Stimulated activated CD4-positive, alpha-beta T cell treated with anti-CD3 and anti-CD28 coated beads, TNF-alpha, amount 100 ng/mL, for 1 hour (primary cell): Measurements from ENCODE around the gene DBF4.
"Not testable (repeated sequence)": the region's sequence is repeated elsewhere in the genome, so short reads cannot be mapped to it uniquely, and the experiment has no call there.

Experiments used
- DNase-seq, 3 donors: peaks; one replicate each; pipeline ENCODE4 v3.0.0-alpha.2; 2020; ENCODE audit warnings: low read depth in 3 of 3, low spot score in 1 of 3

The DBF4 gene

GRCh38 chr7:87876040-87876868, at the start of gene DBF4, which contains the start of gene SLC25A40:
DBF4 (plus strand) TSS chr7:87876493; CDS start chr7:87876733, 240 bp downstream.
SLC25A40 (minus strand) TSS chr7:87876360; CDS start chr7:87858727, 17,633 bp downstream.
- peak; percentile 74 to 94 (median 89) for DNase-seq

- DNase-seq, result not testable (repeated sequence)
These were observed 47.9 kb upstream of the DBF4 start for GRCh38 chr7:87828383-87828782.

- DNase-seq, result no peak
These were observed 45.2 kb upstream of the DBF4 start for GRCh38 chr7:87831097-87831496.

- DNase-seq, result no peak
These were observed 43.2 kb upstream of the DBF4 start for GRCh38 chr7:87833130-87833529.

GRCh38 chr7:87837597-87837996, 38.7 kb upstream of the DBF4 start:
- no peak for DNase-seq

GRCh38 chr7:87850836-87851593, 25.3 kb upstream of the DBF4 start:
- DNase-seq, result no peak

GRCh38 chr7:87852306-87852705, 24.0 kb upstream of the DBF4 start:
- DNase-seq, result no peak

GRCh38 chr7:87853237-87853864, 22.9 kb upstream of the DBF4 start:
- no peak for DNase-seq

- DNase-seq, result no peak
These were observed 17.7 kb upstream of the DBF4 start for GRCh38 chr7:87858417-87859100.

GRCh38 chr7:87866089-87866488, 10.2 kb upstream of the DBF4 start:
- no peak for DNase-seq

GRCh38 chr7:87866533-87866932, 9.8 kb upstream of the DBF4 start:
- not testable (repeated sequence) for DNase-seq

GRCh38 chr7:87870471-87870870, 5.8 kb upstream of the DBF4 start:
- no peak for DNase-seq

- DNase-seq, result no peak
These were observed 3.9 kb upstream of the DBF4 start for GRCh38 chr7:87872346-87872745.

GRCh38 chr7:87873328-87873727, 3.0 kb upstream of the DBF4 start:
- not testable (repeated sequence) for DNase-seq

- no peak for DNase-seq
These were observed 2.2 kb upstream of the DBF4 start for GRCh38 chr7:87874066-87874465.

GRCh38 chr7:87875151-87876039, 898 bp upstream of the DBF4 start:
- peak in 1 of 3 donors; percentile 1 for DNase-seq

- DNase-seq, result peak in 1 of 3 donors; percentile 23
These were observed 559 bp downstream of the DBF4 start for GRCh38 chr7:87876869-87877234.

GRCh38 chr7:87877366-87878040, 1.2 kb downstream of the DBF4 start:
- DNase-seq, result no peak

GRCh38 chr7:87878208-87878735, 2.0 kb downstream of the DBF4 start:
- no peak for DNase-seq
